SJSA1 (cell line): ENCODE results near the gene CCL14. TPM values are rescaled to one million over a fixed set of nuclear protein-coding genes. Genes with fewer than 3 reads are reported as not detected.
"Not testable (repeated sequence)": the region's sequence is repeated elsewhere in the genome, so short reads cannot be mapped to it uniquely, and the experiment has no call there.

Experiments
- DNase-seq, 2 experiments: peaks; one replicate each; pipeline ENCODE4 v3.0.0-alpha.2; 2015 to 2020; ENCODE audit warnings: low spot score in 2 of 2, low read depth in 1 of 2
- H3K27ac ChIP-seq: fragments of 250-450 bp; sonication (Bioruptor Pico); 2 replicates; pipeline ENCODE4 v1.5.1; 2020; ENCODE audit warnings: mild to moderate bottlenecking, moderate library complexity
- H3K27me3 ChIP-seq: fragments of 250-450 bp; sonication (Bioruptor Pico); replicated peaks from 2 replicates; pipeline ENCODE4 v1.5.1; 2020; ENCODE audit warnings: mild to moderate bottlenecking, moderate library complexity
- H3K36me3 ChIP-seq: fragments of 250-450 bp; sonication (Bioruptor Pico); 2 replicates; pipeline ENCODE4 v1.5.1; 2020; ENCODE audit warnings: mild to moderate bottlenecking
- H3K4me1 ChIP-seq: fragments of 250-450 bp; sonication (Bioruptor Pico); replicated peaks from 2 replicates; pipeline ENCODE4 v1.6.1; 2021; ENCODE audit warnings: mild to moderate bottlenecking
- H3K4me3 ChIP-seq: fragments of 250-450 bp; sonication (Bioruptor Pico); 2 replicates; pipeline ENCODE4 v1.5.1; 2020; ENCODE audit warnings: mild to moderate bottlenecking
- H3K9me3 ChIP-seq: fragments of 250-450 bp; sonication (Bioruptor Pico); replicated peaks from 2 replicates; pipeline ENCODE4 v1.5.1; 2020; ENCODE audit warnings: mild to moderate bottlenecking
- total RNA-seq: library from RNA; depleted of rRNA; stranded (reverse); fragments of >200 nt; shearing (Covaris generic); gene quantifications from 2 replicates; pipeline ENCODE4 v1.2.3, GENCODE V29; 2014; rRNA removed

The CCL14 gene
- total RNA-seq: not detected in 2 replicates

DNA sequence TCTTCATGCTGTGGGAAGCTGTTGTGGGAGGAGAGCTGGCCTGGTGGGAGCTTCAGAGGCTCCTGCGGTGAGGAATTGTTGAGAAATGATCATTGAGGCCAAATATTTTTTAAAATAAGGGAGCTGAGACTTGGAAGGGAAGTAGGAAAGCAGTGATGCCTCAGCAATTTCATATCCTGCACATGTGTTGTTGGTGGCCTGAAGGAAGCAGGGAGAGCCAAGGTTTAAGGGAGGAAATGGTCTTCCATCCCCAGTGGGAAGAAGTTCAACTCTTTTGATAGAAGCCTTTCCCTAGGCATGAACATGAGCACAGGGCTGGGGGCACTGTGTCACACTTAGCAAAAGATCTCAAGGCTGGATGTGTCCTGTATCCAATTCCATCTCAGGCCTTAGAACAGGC is at the start of gene CCL14:
Gene CCL14 (minus strand): TSS at position 87 of the 400 bp plus-strand sequence. CDS start 80 bp downstream, at position 7.
- no peak within 1 kb of the TSS for H3K27ac ChIP-seq
- no peaks in the 10 kb centered on the region for H3K9me3 ChIP-seq
- no peaks in the 10 kb centered on the region for H3K36me3 ChIP-seq
- DNase-seq: no peak
- no peaks in the 10 kb centered on the region for H3K4me1 ChIP-seq
- no peak within 1 kb of the TSS for H3K4me3 ChIP-seq
- H3K27me3 ChIP-seq: no peaks in the 10 kb centered on the region

DNA sequence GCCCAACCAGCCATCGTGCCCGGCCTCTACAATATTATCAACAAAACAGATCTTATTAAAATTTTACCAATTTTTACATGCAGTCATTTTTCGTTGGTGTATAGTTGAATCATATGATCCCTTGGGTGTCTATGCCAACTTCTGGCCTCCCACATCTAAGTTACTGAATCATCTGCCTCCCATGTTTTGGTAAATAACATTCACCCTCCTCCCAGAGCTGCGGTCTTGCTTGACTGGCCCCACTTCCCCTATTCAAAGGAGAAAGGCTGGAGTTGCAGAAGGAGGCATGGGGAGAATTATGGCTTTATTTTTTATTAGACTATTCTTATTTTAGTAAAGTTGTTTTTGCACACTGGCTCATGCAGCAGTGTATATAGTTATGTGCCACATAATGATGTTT is 49.7 kb upstream of the CCL14 start:
- H3K36me3 ChIP-seq: no peaks in the 10 kb centered on the region
- H3K27ac ChIP-seq: no peak overlapping the region
- H3K4me1 ChIP-seq: no peaks in the 10 kb centered on the region
- no peaks in the 10 kb centered on the region for H3K9me3 ChIP-seq
- H3K4me3 ChIP-seq: no peak overlapping the region
- DNase-seq: no peak
- H3K27me3 ChIP-seq: peaks cover 7% of the 10 kb centered on the region; the same call in 1 of the 2 replicates

DNA sequence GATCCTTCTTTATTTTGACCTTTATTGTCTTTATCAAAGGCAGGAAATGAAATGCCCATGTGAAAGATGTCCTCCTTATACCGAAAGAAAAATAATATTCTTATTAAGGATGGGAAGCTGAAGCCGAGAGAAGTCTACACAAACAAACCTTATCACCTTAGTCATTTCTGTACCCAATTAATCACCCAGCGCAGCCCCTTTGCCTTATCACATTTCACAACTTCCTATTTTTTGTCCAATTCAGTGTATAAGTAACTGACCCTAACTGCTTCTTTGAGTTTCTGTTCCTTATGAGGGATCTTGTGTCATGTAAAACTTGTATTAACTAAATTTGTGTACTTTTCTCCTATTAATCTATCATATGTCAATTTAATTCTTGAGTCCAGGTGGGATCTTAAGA is 47.6 kb upstream of the CCL14 start:
- no peaks in the 10 kb centered on the region for H3K36me3 ChIP-seq
- no peaks in the 10 kb centered on the region for H3K9me3 ChIP-seq
- H3K27ac ChIP-seq: no peak overlapping the region
- H3K4me1 ChIP-seq: no peaks in the 10 kb centered on the region
- no peak for DNase-seq
- H3K4me3 ChIP-seq: no peak overlapping the region
- peaks cover 7% of the 10 kb centered on the region for H3K27me3 ChIP-seq

DNA sequence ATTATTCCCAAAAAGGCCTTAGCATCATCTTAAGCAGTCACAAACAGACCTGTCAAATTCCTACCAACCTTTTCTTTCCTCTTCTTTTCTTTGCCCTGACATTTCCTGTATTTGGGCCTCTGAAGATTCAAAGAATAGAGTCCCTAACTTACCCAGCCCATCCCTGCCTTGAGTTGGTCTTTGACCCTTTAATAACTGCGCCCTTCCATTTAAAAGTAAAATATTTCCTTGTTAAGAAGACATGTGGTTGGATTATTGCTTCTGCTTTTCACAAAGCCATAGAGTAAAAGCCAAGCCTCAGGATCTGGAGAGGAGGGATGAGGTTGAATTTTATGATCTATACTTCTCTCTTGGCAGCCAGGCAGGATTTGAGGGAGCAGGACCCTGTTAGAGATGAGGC is 44.4 kb upstream of the CCL14 start:
- Histone ChIP-seq H3K4me1 (no peaks in the 10 kb centered on the region), H3K27me3 (peaks cover 5% of the 10 kb centered on the region; the same call in 1 of the 2 replicates), H3K4me3 (no peak overlapping the region), H3K27ac (no peak overlapping the region), H3K9me3 (no peaks in the 10 kb centered on the region), H3K36me3 (no peaks in the 10 kb centered on the region)
- DNase-seq: no peak

DNA sequence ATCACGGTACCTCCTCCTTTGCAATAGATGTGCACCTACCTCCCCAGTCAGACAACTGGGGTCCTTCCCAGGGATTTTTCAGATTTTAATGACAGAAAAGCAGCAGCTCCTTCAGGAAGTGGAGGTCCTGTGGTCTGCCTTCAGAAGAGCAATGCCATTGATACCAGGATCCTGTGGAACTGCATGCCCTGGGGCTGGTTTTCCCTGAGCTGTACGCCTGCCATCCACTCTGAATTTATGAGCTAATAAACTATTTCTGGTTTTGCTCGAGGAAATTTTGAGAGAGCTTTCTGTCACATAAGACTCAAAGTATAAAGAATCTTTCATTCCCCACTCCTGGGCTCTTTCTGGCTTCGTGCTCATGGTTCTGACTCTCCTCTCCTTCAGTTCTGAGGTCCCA is 41.2 kb upstream of the CCL14 start:
- Histone ChIP-seq H3K4me1 (no peaks in the 10 kb centered on the region), H3K4me3 (no peak overlapping the region), H3K36me3 (no peaks in the 10 kb centered on the region), H3K27ac (no peak overlapping the region), H3K27me3 (no peaks in the 10 kb centered on the region; the same call in 1 of the 2 replicates), H3K9me3 (no peaks in the 10 kb centered on the region)
- DNase-seq: no peak

- Histone ChIP-seq H3K9me3 (no peaks in the 10 kb centered on the region), H3K36me3 (no peaks in the 10 kb centered on the region), H3K27ac (no peak overlapping the region), H3K4me1 (no peaks in the 10 kb centered on the region), H3K4me3 (no peak overlapping the region), H3K27me3 (0 out of 2 replicates have a peak, but pooled peaks cover 3% of the 10 kb centered on the region)
- no peak for DNase-seq
These were observed 37.8 kb upstream of the CCL14 start for GRCh38 chr17:36024106-36024869.

DNA sequence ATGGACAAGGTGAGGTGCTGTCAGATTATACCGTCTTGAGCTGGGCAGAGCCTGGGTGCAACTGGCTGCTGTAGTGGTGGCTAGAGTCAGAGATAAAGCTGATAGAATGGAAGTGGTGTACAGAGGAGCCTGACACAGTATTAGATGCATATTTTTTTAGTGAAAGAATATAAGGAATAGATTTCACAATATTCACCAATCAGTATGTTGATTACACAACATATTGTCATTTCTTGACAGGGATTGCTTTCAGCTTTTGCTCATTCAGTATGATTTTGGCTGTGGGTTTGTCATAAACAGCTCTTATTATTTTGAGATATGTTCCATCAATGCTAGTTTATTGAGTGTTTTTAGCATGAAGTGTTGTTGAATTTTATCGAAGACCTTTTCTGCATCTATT is 32.9 kb upstream of the CCL14 start:
- DNase-seq: no peak
- no peaks in the 10 kb centered on the region for H3K36me3 ChIP-seq
- H3K27ac ChIP-seq: no peak overlapping the region
- H3K4me1 ChIP-seq: no peaks in the 10 kb centered on the region
- H3K9me3 ChIP-seq: no peaks in the 10 kb centered on the region
- H3K4me3 ChIP-seq: no peak overlapping the region
- H3K27me3 ChIP-seq: 0 out of 2 replicates have a peak, but pooled peaks cover 3% of the 10 kb centered on the region

GRCh38 chr17:36017799-36018198 is 31.3 kb upstream of the CCL14 start, which contains the start of gene CCL23:
Gene CCL23, minus strand, starts transcription at chr17:36017972. Its CDS starts 75 bp downstream, at chr17:36017897.
- no peak for DNase-seq
- Histone ChIP-seq H3K27me3 (0 out of 2 replicates have a peak, but pooled peaks cover 3% of the 10 kb centered on the region), H3K27ac (no peak within 1 kb of the TSS), H3K4me3 (no peak within 1 kb of the TSS), H3K9me3 (no peaks in the 10 kb centered on the region), H3K4me1 (no peaks in the 10 kb centered on the region), H3K36me3 (no peaks in the 10 kb centered on the region)

- Histone ChIP-seq H3K4me1 (no peaks in the 10 kb centered on the region), H3K4me3 (no peak overlapping the region), H3K9me3 (no peaks in the 10 kb centered on the region), H3K27me3 (0 out of 2 replicates have a peak, but pooled peaks cover 3% of the 10 kb centered on the region), H3K36me3 (no peaks in the 10 kb centered on the region), H3K27ac (no peak overlapping the region)
- DNase-seq: no peak
These were observed 30.0 kb upstream of the CCL14 start for GRCh38 chr17:36016555-36016954.

GRCh38 chr17:36015895-36016294 is 29.4 kb upstream of the CCL14 start:
- not testable (repeated sequence) for H3K27ac ChIP-seq, H3K36me3 ChIP-seq, DNase-seq, H3K27me3 ChIP-seq, H3K9me3 ChIP-seq, H3K4me1 ChIP-seq, H3K4me3 ChIP-seq

- no peak for DNase-seq
- no peak overlapping the region for H3K27ac ChIP-seq
- no peaks in the 10 kb centered on the region for H3K9me3 ChIP-seq
- H3K4me3 ChIP-seq: no peak overlapping the region
- H3K27me3 ChIP-seq: no peaks in the 10 kb centered on the region
- no peaks in the 10 kb centered on the region for H3K36me3 ChIP-seq
- H3K4me1 ChIP-seq: no peaks in the 10 kb centered on the region
These were observed 28.4 kb upstream of the CCL14 start for GRCh38 chr17:36014946-36015345.

- no peak for DNase-seq
- no peaks in the 10 kb centered on the region for H3K9me3 ChIP-seq
These were observed 24.7 kb upstream of the CCL14 start for GRCh38 chr17:36011201-36011600.

DNA sequence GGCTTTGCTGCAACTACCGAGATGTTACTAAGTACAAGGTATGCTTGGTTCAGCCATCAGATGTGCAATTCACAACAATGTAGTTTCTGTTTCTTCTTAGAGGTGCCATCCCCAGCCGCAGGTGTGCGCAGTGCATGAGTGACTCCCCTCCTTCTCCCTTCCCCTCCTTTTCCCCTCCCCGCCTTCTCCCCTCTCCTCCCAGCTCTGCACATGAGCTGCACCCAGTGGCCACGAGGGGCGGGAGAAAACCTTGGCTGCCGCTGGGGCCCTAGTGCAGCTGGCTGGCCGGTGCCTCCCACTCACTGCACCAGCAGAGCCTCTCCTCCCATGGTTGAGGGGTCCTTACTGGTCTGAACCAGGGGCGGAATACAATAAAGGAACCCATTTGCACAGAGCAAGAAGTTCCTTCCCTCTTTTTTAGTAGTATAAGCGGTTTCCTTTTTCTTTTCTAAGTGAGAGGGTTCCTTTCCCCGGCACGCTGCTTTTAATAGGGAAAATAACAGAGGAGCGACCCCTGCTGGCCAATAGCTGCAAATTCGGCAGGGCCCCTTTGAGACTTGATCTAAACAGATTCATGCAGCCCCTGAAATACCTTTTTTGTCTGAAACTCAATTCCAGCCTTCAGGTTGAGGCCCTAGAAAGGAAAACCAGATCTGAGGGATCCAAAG is 22.6 kb upstream of the CCL14 start:
- H3K9me3 ChIP-seq: no peaks in the 10 kb centered on the region
- no peaks in the 10 kb centered on the region for H3K36me3 ChIP-seq
- H3K27ac ChIP-seq: no peak overlapping the region
- DNase-seq: no peak
- H3K4me3 ChIP-seq: no peak overlapping the region
- no peaks in the 10 kb centered on the region for H3K4me1 ChIP-seq
- H3K27me3 ChIP-seq: no peaks in the 10 kb centered on the region; the same call in 1 of the 2 replicates

More at GRCh38 chr17:36011201-36011600, 24.7 kb upstream of the CCL14 start:
- H3K36me3 ChIP-seq: no peaks in the 10 kb centered on the region
- no peaks in the 10 kb centered on the region for H3K27me3 ChIP-seq
- no peaks in the 10 kb centered on the region for H3K4me1 ChIP-seq
- no peak overlapping the region for H3K27ac ChIP-seq
- no peak overlapping the region for H3K4me3 ChIP-seq

DNA sequence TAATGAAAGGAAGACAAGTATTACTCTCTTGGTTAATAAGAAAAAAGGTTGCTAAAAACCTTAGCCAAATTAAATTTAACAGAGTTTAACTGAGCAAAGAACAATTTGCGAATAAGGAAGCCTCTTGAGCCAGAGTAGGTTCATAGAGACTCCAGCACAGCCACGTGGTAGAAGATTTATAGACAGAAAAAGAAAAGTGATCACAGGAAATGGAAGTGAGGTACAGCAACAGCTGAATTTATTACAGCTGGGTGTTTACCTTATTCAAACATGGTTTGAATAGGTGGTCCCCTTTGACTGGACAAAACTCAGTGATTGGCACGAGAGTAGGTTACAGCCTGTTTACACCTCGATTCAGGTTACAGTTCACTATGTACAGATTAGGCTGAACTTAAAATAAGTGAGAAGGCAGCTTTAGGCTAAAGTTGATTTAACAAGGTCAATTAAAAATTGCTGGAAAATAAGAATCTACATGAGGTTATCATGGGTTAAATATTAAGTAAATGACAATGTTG is 18.1 kb upstream of the CCL14 start:
- H3K4me1 ChIP-seq: no peaks in the 10 kb centered on the region
- no peaks in the 10 kb centered on the region for H3K36me3 ChIP-seq
- no peak overlapping the region for H3K4me3 ChIP-seq
- no peak overlapping the region for H3K27ac ChIP-seq
- no peaks in the 10 kb centered on the region for H3K9me3 ChIP-seq
- H3K27me3 ChIP-seq: no peaks in the 10 kb centered on the region; the same call in 1 of the 2 replicates
- DNase-seq: no peak
